Liver (tissue), 9 donors: ENCODE data around the gene DRAP1. TPM values are rescaled to one million over a fixed set of nuclear protein-coding genes. Genes with fewer than 3 reads are reported as not detected.

ENCODE experiments used
- DNase-seq: peaks from one replicate; pipeline ENCODE4 v3.0.0-alpha.2; 2017; ENCODE audit warnings: low spot score
- H3K27ac ChIP-seq, 2 donors: one replicate each; pipeline ENCODE4 v1.7.0; 2013; ENCODE audit warnings: inconsistent platforms in 2 of 2, low read length in 2 of 2, control low read depth in 1 of 2, low read depth in 1 of 2, mild to moderate bottlenecking in 1 of 2
- H3K27me3 ChIP-seq, 4 donors: one replicate each; pipeline versions ENCODE4 v1.6.1 to v1.7.0; 2013; ENCODE audit warnings: low read length in 3 of 4, inconsistent platforms in 1 of 4, mild to moderate bottlenecking in 1 of 4, moderate library complexity in 1 of 4; ENCODE audit not compliant: control insufficient read depth in 4 of 4, insufficient read depth in 4 of 4
- H3K36me3 ChIP-seq, 4 donors: one replicate each; pipeline versions ENCODE4 v1.6.1 to v1.7.0; 2013; ENCODE audit warnings: low read length in 3 of 4, mild to moderate bottlenecking in 3 of 4, low read depth in 1 of 4, moderate library complexity in 1 of 4; ENCODE audit not compliant: control insufficient read depth in 4 of 4, insufficient read depth in 3 of 4
- H3K4me1 ChIP-seq, 4 donors: one replicate each; pipeline versions ENCODE4 v1.6.1 to v1.7.0; 2013; ENCODE audit warnings: low read length in 3 of 4, mild to moderate bottlenecking in 3 of 4, moderate library complexity in 1 of 4; ENCODE audit not compliant: control insufficient read depth in 4 of 4, insufficient read depth in 4 of 4
- H3K4me3 ChIP-seq, 3 donors: one replicate each; pipeline versions ENCODE4 v1.6.1 to v1.7.0; 2013; ENCODE audit warnings: low read length in 3 of 3, control low read depth in 1 of 3, low read depth in 1 of 3, mild to moderate bottlenecking in 1 of 3
- H3K9ac ChIP-seq, 2 donors: one replicate each; pipeline ENCODE4 v1.7.0; 2013; ENCODE audit warnings: low read length in 2 of 2, mild to moderate bottlenecking in 2 of 2, moderate library complexity in 2 of 2, control low read depth in 1 of 2, low read depth in 1 of 2
- H3K9me3 ChIP-seq, 4 donors: one replicate each; pipeline versions ENCODE4 v1.6.1 to v1.7.0; 2013; ENCODE audit warnings: low read length in 3 of 4; ENCODE audit not compliant: control insufficient read depth in 4 of 4
- CTCF ChIP-seq: fragments of 150-350 bp; IDR thresholded peaks from 2 replicates; pipeline ENCODE4 v1.5.1; 2017; ENCODE audit warnings: improper control_type of control experiment, low read depth, low read length; ENCODE audit not compliant: missing input control
- EGR1 ChIP-seq, 2 donors: IDR thresholded peaks; 2 replicates each; pipeline ENCODE4 v1.6.1; 2016 to 2018; ENCODE audit warnings: antibody characterized with exemption in 2 of 2, low read depth in 2 of 2
- FOXA1 ChIP-seq: IDR thresholded peaks from 2 replicates; pipeline ENCODE4 v1.6.1; 2016; ENCODE audit warnings: antibody characterized with exemption
- FOXA2 ChIP-seq: IDR thresholded peaks from 2 replicates; pipeline ENCODE4 v1.6.1; 2016; ENCODE audit warnings: antibody characterized with exemption
- GABPA ChIP-seq, 2 donors: IDR thresholded peaks in 1 of 2; conservative IDR thresholded peaks in 1 of 2; 2 replicates each; pipeline ENCODE4 v1.6.1; 2016; ENCODE audit warnings: antibody characterized with exemption in 2 of 2, mild to moderate bottlenecking in 1 of 2, moderate library complexity in 1 of 2
- HNF4A ChIP-seq, 2 donors: conservative IDR thresholded peaks; 2 replicates each; pipeline ENCODE4 v1.6.1; 2016; ENCODE audit warnings: antibody characterized with exemption in 2 of 2, mild to moderate bottlenecking in 2 of 2
- HNF4G ChIP-seq: IDR thresholded peaks from 2 replicates; pipeline ENCODE4 v1.6.1; 2016; ENCODE audit warnings: antibody characterized with exemption
- JUND ChIP-seq, 2 donors: IDR thresholded peaks; 2 replicates each; pipeline ENCODE4 v1.6.1; 2016; ENCODE audit warnings: antibody characterized with exemption in 2 of 2
- MAX ChIP-seq: IDR thresholded peaks from 2 replicates; pipeline ENCODE4 v1.6.1; 2016; ENCODE audit warnings: antibody characterized with exemption
- NR2F2 ChIP-seq: IDR thresholded peaks from 2 replicates; pipeline ENCODE4 v1.6.1; 2016; ENCODE audit warnings: antibody characterized with exemption
- RAD21 ChIP-seq, 2 donors: IDR thresholded peaks; 2 replicates each; pipeline ENCODE4 v1.6.1; 2016; ENCODE audit warnings: antibody characterized with exemption in 2 of 2, mild to moderate bottlenecking in 2 of 2
- REST ChIP-seq: IDR thresholded peaks from 2 replicates; pipeline ENCODE4 v1.6.1; 2016; ENCODE audit warnings: antibody characterized with exemption, mild to moderate bottlenecking
- RXRA ChIP-seq, 2 donors: IDR thresholded peaks; 2 replicates each; pipeline ENCODE4 v1.6.1; 2017 to 2018; ENCODE audit warnings: antibody characterized with exemption in 2 of 2, mild to moderate bottlenecking in 1 of 2
- SP1 ChIP-seq: IDR thresholded peaks from 2 replicates; pipeline ENCODE4 v1.6.1; 2018; ENCODE audit warnings: antibody characterized with exemption, mild to moderate bottlenecking
- TAF1 ChIP-seq: conservative IDR thresholded peaks from 2 replicates; pipeline ENCODE4 v1.6.1; 2016; ENCODE audit warnings: antibody characterized with exemption, mild to moderate bottlenecking
- YY1 ChIP-seq: IDR thresholded peaks from 2 replicates; pipeline ENCODE4 v1.6.1; 2016; ENCODE audit warnings: antibody characterized with exemption, mild to moderate bottlenecking
- WGBS: extraction: QIAGEN DNeasy Blood & Tissue Kit; methylation state at CpG from one replicate; pipeline ENCODE4 v1.1.7; 2013; 5-methylcytosine and 5-hydroxymethylcytosine counted together
- polyA plus RNA-seq, 2 donors: library from polyadenylated mRNA; stranded (reverse) in 1 of 2; unstranded in 1 of 2; fragments of 200-250 nt in 1 of 2; fragments of >200 nt in 1 of 2; fragmentation: Nextera tagmentation in 1 of 2; extraction: Ambion mirVana in 1 of 2; gene quantifications; one replicate each; pipeline versions ENCODE4 v1.2.1 to v1.2.3, GENCODE V29; 2013 to 2015
- total RNA-seq, 2 donors: library from RNA; depleted of rRNA; stranded (reverse); fragments of >200 nt; gene quantifications; one replicate each; pipeline ENCODE4 v1.2.3, GENCODE V29; 2014
- donor health status: healthy.
- donor health status: healthy.
- donor health status: healthy.
- donor health status: healthy.
- donor health status: healthy.

The DRAP1 gene
- total and polyA plus RNA-seq, 4 donors, result 18.1 to 57.3 (median 42.3) TPM

GRCh38 chr11:65952052-65952521 is 32.9 kb downstream of the DRAP1 start:
- peak; percentile 21 to 42 for TF ChIP-seq RXRA (IDR thresholded peaks at IDR 0.05)
- peak; percentile 51 for TF ChIP-seq SP1
- no peak for TF ChIP-seq YY1
- peak; percentile 13 to 46 for TF ChIP-seq HNF4A (conservative IDR thresholded peaks at IDR 0.05)
- TF ChIP-seq MAX, result no peak
- TF ChIP-seq GABPA (IDR thresholded peaks at IDR 0.05 in 1 of 2, conservative IDR thresholded peaks at IDR 0.05 in 1 of 2), result peak in 1 of 2 donors; percentile 42
- TF ChIP-seq HNF4G, result no peak
- Histone ChIP-seq H3K9ac (no peak overlapping the region), H3K27me3 (no peaks in the 10 kb centered on the region), H3K36me3 (no peaks in the 10 kb centered on the region), H3K4me3 (no peak overlapping the region), H3K9me3 (no peaks in the 10 kb centered on the region), H3K4me1 (peaks cover 3 to 9% (median 4%) of the 10 kb centered on the region in 4 donors), H3K27ac (no peak overlapping the region)
- WGBS, result 23% methylated on average over 6 of the region's 6 CpGs
- no peak for DNase-seq

GRCh38 chr11:65953471-65953870 is 34.2 kb downstream of the DRAP1 start:
- WGBS, result 95% methylated on average over 20 of the region's 20 CpGs
- no peak overlapping the region for H3K4me3 ChIP-seq
- no peak for DNase-seq

More at GRCh38 chr11:65953471-65953870, 34.2 kb downstream of the DRAP1 start:
- Histone ChIP-seq H3K9ac (no peak overlapping the region), H3K27me3 (no peaks in the 10 kb centered on the region), H3K4me1 (peaks cover 3 to 9% (median 4%) of the 10 kb centered on the region in 4 donors), H3K9me3 (no peaks in the 10 kb centered on the region), H3K36me3 (no peaks in the 10 kb centered on the region), H3K27ac (no peak overlapping the region)
- TF ChIP-seq JUND (IDR thresholded peaks at IDR 0.05) (no peak), YY1 (no peak), SP1 (no peak), CTCF (no peak), FOXA1 (no peak), REST (no peak), EGR1 (IDR thresholded peaks at IDR 0.05; ENCODE audit: low read depth in 2 of 2) (no peak), TAF1 (no peak), NR2F2 (no peak), MAX (no peak), HNF4G (no peak), HNF4A (conservative IDR thresholded peaks at IDR 0.05) (no peak), RAD21 (IDR thresholded peaks at IDR 0.05) (no peak), FOXA2 (no peak)
